A549 (cell line): Measurements from ENCODE around the gene NFYC. TPM values are rescaled to one million over a fixed set of nuclear protein-coding genes. Genes with fewer than 3 reads are reported as not detected.

Source experiments
- ATAC-seq, 2 experiments: fragments of 200-7000 bp in 1 of 2; fragments of >200 bp in 1 of 2; cut with Nextera tagmentation in 1 of 2; cut with Tn5 transposase in 1 of 2; 3 replicates each; pipeline versions ENCODE4 v1.8.0 to v1.9.1; 2018 to 2020; ENCODE audit warnings: mild to moderate bottlenecking in 1 of 2, moderate library complexity in 1 of 2
- CTCF ChIA-PET: fragments of 300-600 bp; sonication (Branson Sonifier 250); formaldehyde crosslinking; extraction: SDS; loops from one replicate; lab custom pipeline; 2021; ENCODE audit warnings: antibody characterized with exemption, inconsistent platforms; lab: Yijun Ruan, JAX
- POLR2A ChIA-PET: fragments of 350-600 bp; formaldehyde crosslinking; extraction: SDS; loops from one replicate; lab custom pipeline; 2021; ENCODE audit warnings: antibody characterized with exemption, inconsistent platforms; lab: Yijun Ruan, JAX
- DNase-seq, 2 experiments: peaks; one replicate each; pipeline versions ENCODE4 v3.0.0 to v3.0.0-alpha.2; 2011 to 2016; ENCODE audit warnings: low read depth in 1 of 2, low spot score in 1 of 2
- FAIRE-seq: peaks from 2 replicates; lab custom pipeline; 2011; peaks lifted over from hg19 to GRCh38; lab: Jason Lieb, UNC
- H3K27ac ChIP-seq, 2 experiments: fragments of >200 bp; sonication (Bioruptor Twin); formaldehyde crosslinking; 3 replicates each; pipeline ENCODE4 v1.5.1; 2016 to 2017
- H3K4me1 ChIP-seq: fragments of >200 bp; sonication (Bioruptor Twin); formaldehyde crosslinking; 3 replicates; pipeline ENCODE4 v1.6.1; 2016
- H3K4me2 ChIP-seq: fragments of >200 bp; sonication (Bioruptor Twin); formaldehyde crosslinking; 3 replicates; pipeline ENCODE4 v1.6.1; 2016
- H3K4me3 ChIP-seq: fragments of >200 bp; sonication (Bioruptor Twin); formaldehyde crosslinking; 3 replicates; pipeline ENCODE4 v1.5.1; 2016
- H3K9me3 ChIP-seq: fragments of >200 bp; sonication (Bioruptor Twin); formaldehyde crosslinking; 3 replicates; pipeline ENCODE4 v1.6.1; 2016
- BHLHE40 ChIP-seq: IDR thresholded peaks from 2 replicates; pipeline ENCODE4 v1.6.1; 2012; ENCODE audit warnings: low read depth, low read length, inconsistent platforms
- CBX2 ChIP-seq: fragments of 200-600 bp; sonication (generic); IDR thresholded peaks from 2 replicates; pipeline ENCODE4 v1.6.1; 2016; ENCODE audit warnings: low read depth, mild to moderate bottlenecking, borderline replicate concordance
- CEBPB ChIP-seq, 2 experiments: fragments of >200 bp in 1 of 2; sonication (Bioruptor Twin) in 1 of 2; formaldehyde crosslinking in 1 of 2; IDR thresholded peaks; 2 replicates each; pipeline ENCODE4 v1.6.1; 2012 to 2016
- CTCF ChIP-seq: fragments of >200 bp; sonication (Bioruptor Twin); formaldehyde crosslinking; IDR thresholded peaks from 3 replicates; pipeline ENCODE4 v1.5.1; 2016
- FOSB ChIP-seq: fragments of 250-450 bp; sonication (Bioruptor Pico); IDR thresholded peaks from 2 replicates; pipeline ENCODE4 v1.5.0; 2020; ENCODE audit warnings: mild to moderate bottlenecking, moderate library complexity
- FOSL2 ChIP-seq, 2 experiments: fragments of 450-650 bp in 1 of 2; fragments of >200 bp in 1 of 2; sonication (Bioruptor Twin) in 1 of 2; formaldehyde crosslinking; IDR thresholded peaks; 2 replicates each; pipeline versions ENCODE4 v1.5.0 to v1.6.1; 2016 to 2020; ENCODE audit warnings: mild to moderate bottlenecking in 1 of 2, moderate library complexity in 1 of 2
- FOXS1 ChIP-seq: fragments of 250-450 bp; sonication (Bioruptor Pico); IDR thresholded peaks from 2 replicates; pipeline ENCODE4 v1.5.0; 2020; ENCODE audit warnings: mild to moderate bottlenecking, moderate library complexity
- GATA3 ChIP-seq: IDR thresholded peaks from 2 replicates; pipeline ENCODE4 v1.6.1; 2012; ENCODE audit warnings: borderline replicate concordance
- HEYL ChIP-seq: fragments of 250-450 bp; sonication (Bioruptor Pico); IDR thresholded peaks from 2 replicates; pipeline ENCODE4 v1.8.0; 2021; ENCODE audit warnings: mild to moderate bottlenecking, moderate library complexity
- KDM1A ChIP-seq: fragments of 200-600 bp; sonication (generic); IDR thresholded peaks from 2 replicates; pipeline ENCODE4 v1.6.1; 2016; ENCODE audit warnings: low read depth, mild to moderate bottlenecking
- MAFK ChIP-seq: fragments of 450-650 bp; IDR thresholded peaks from 2 replicates; pipeline ENCODE4 v1.6.1; 2014; ENCODE audit not compliant: partially characterized antibody
- MAZ ChIP-seq: fragments of 150-350 bp; IDR thresholded peaks from 2 replicates; pipeline ENCODE4 v1.6.1; 2014; ENCODE audit warnings: antibody characterized with exemption, low read depth, low read length, borderline replicate concordance
- NFE2L2 ChIP-seq: fragments of 150-350 bp; conservative IDR thresholded peaks from 2 replicates; pipeline ENCODE4 v1.6.1; 2014; ENCODE audit warnings: low read length
- NR3C1 ChIP-seq: fragments of >200 bp; sonication (Bioruptor Twin); formaldehyde crosslinking; IDR thresholded peaks from 3 replicates; pipeline ENCODE4 v1.6.1; 2017
- PHF8 ChIP-seq: fragments of 200-600 bp; sonication (generic); IDR thresholded peaks from 2 replicates; pipeline ENCODE4 v1.6.1; 2016; ENCODE audit warnings: low read depth, mild to moderate bottlenecking, antibody characterized with exemption, moderate library complexity, borderline replicate concordance
- POLR2AphosphoS2 ChIP-seq: conservative IDR thresholded peaks from 2 replicates; pipeline ENCODE4 v1.6.1; 2012; ENCODE audit warnings: low read length, improper control_type of control experiment, inconsistent platforms
- RFX5 ChIP-seq: fragments of 450-650 bp; IDR thresholded peaks from 2 replicates; pipeline ENCODE4 v1.7.1; 2014; ENCODE audit warnings: antibody characterized with exemption, mild to moderate bottlenecking, moderate library complexity
- SREBF2 ChIP-seq: fragments of 450-650 bp; IDR thresholded peaks from 2 replicates; pipeline ENCODE4 v1.6.1; 2014; ENCODE audit warnings: mild to moderate bottlenecking, moderate library complexity
- TFCP2L1 ChIP-seq: fragments of 250-450 bp; sonication (Bioruptor Pico); IDR thresholded peaks from 2 replicates; pipeline ENCODE4 v1.5.0; 2021; ENCODE audit warnings: mild to moderate bottlenecking
- ZC3H11A ChIP-seq: fragments of 450-650 bp; IDR thresholded peaks from 2 replicates; pipeline ENCODE4 v1.6.1; 2014; ENCODE audit warnings: antibody characterized with exemption, mild to moderate bottlenecking
- ZFP36 ChIP-seq: fragments of 450-650 bp; IDR thresholded peaks from 2 replicates; pipeline ENCODE4 v1.6.1; 2014; ENCODE audit warnings: borderline replicate concordance; ENCODE audit not compliant: partially characterized antibody
- WGBS: methylation state at CpG from one replicate; pipeline ENCODE4 v1.1.6; 2017; ENCODE audit errors: missing lambda C conversion rate; 5-methylcytosine and 5-hydroxymethylcytosine counted together
- polyA plus RNA-seq, 4 experiments: library from polyadenylated mRNA; depleted of rRNA in 3 of 4; stranded (reverse); fragments of >200 nt; fragmentation: RNase III in 1 of 4; extraction: RNeasy Plus Mini Kit Qiagen cat#74134 plus additional on column Dnase treatment in 1 of 4; gene quantifications; 2 replicates in 3 of 4; 3 replicates in 1 of 4; pipeline ENCODE4 v1.2.3, GENCODE V29; 2011 to 2017
- TF ChIP-seq, protein P1 (sequence below): fragments of 150-350 bp; IDR thresholded peaks from 2 replicates; pipeline ENCODE4 v1.6.1; 2014; ENCODE audit warnings: low read depth, mild to moderate bottlenecking, low read length

The NFYC gene
- polyA plus RNA-seq, 2 of the 4 experiments (the other 2 are of a cell fraction), result 35.1 to 43.4 TPM

GRCh38 chr1:40806240-40806639 lies 114.7 kb downstream of the NFYC start:
- CTCF ChIA-PET, result interaction anchor here (1.1 to 1.3 kb wide), 2 partner anchors 18 to 44 kb away, joined by 3 to 4 read pairs; no protein-coding TSS in a partner anchor

GRCh38 chr1:40806731-40807695 lies 115.5 kb downstream of the NFYC start:
- H3K4me2 ChIP-seq, result no peak overlapping the region
- peaks cover under 1% of the 10 kb centered on the region; the same call in 2 of the 3 replicates for H3K4me1 ChIP-seq
- CTCF ChIA-PET, result interaction anchor here (1.3 to 1.9 kb wide), 2 partner anchors 18 to 33 kb away, joined by 4 read pairs; no protein-coding TSS in a partner anchor
- TF ChIP-seq CTCF, result no peak
- TF ChIP-seq PHF8, result no peak
- no peak for TF ChIP-seq MAZ
- no peak for TF ChIP-seq TFCP2L1 (CRISPR knock-in tag)
- no peak for TF ChIP-seq MAFK
- TF ChIP-seq FOSL2 (IDR thresholded peaks at IDR 0.05), result no peak
- no peak for TF ChIP-seq FOSL2 (CRISPR knock-in tag; IDR thresholded peaks at IDR 0.05)
- no peak for TF ChIP-seq ZC3H11A
- TF ChIP-seq GATA3, result no peak
- TF ChIP-seq NR3C1, result no peak
- TF ChIP-seq ZFP36, result no peak
- no peak for TF ChIP-seq POLR2AphosphoS2
- TF ChIP-seq, protein P1, sequence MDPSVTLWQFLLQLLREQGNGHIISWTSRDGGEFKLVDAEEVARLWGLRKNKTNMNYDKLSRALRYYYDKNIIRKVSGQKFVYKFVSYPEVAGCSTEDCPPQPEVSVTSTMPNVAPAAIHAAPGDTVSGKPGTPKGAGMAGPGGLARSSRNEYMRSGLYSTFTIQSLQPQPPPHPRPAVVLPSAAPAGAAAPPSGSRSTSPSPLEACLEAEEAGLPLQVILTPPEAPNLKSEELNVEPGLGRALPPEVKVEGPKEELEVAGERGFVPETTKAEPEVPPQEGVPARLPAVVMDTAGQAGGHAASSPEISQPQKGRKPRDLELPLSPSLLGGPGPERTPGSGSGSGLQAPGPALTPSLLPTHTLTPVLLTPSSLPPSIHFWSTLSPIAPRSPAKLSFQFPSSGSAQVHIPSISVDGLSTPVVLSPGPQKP, result no peak
- TF ChIP-seq SREBF2, result no peak
- no peak for TF ChIP-seq CEBPB (IDR thresholded peaks at IDR 0.05)
- TF ChIP-seq HEYL (CRISPR knock-in tag), result no peak
- TF ChIP-seq FOXS1 (CRISPR knock-in tag), result no peak
- TF ChIP-seq, all 56 proteins: peak for 0
- DNase-seq, result no peak
- ATAC-seq, result no peak
- POLR2A ChIA-PET, result interaction anchor here (0.9 kb wide), 1 partner anchor 178 kb away, joined by 3 read pairs; no protein-coding TSS in a partner anchor
- WGBS, result 81% methylated on average over 13 of the region's 20 CpGs
- Histone ChIP-seq H3K9me3 (no peaks in the 10 kb centered on the region), H3K4me3 (no peak overlapping the region), H3K27ac (no peak overlapping the region)
- no peak for FAIRE-seq

More at GRCh38 chr1:40806240-40806639, 114.7 kb downstream of the NFYC start:
- no peak for DNase-seq
- Histone ChIP-seq H3K9me3 (no peaks in the 10 kb centered on the region), H3K4me1 (peaks cover 8% of the 10 kb centered on the region; the same call in 2 of the 3 replicates), H3K4me3 (no peak overlapping the region), H3K4me2 (no peak overlapping the region), H3K27ac (no peak overlapping the region)
- 75% methylated on average over 3 of the region's 3 CpGs for WGBS
- no peak for FAIRE-seq
- TF ChIP-seq CBX2 (no peak), TFCP2L1 (CRISPR knock-in tag) (no peak), NFE2L2 (no peak), BHLHE40 (no peak), RFX5 (no peak), FOSB (CRISPR knock-in tag) (no peak), SREBF2 (no peak), KDM1A (no peak)
- no peak for ATAC-seq
- POLR2A ChIA-PET, result no interaction called here
